Stimulated activated CD8-positive, alpha-beta memory T cell treated with anti-CD3 and anti-CD28 coated beads, Interleukin-12 subunit alpha, Interleukin-12 subunit beta, amount 100 ng/mL, for 1 hour (primary cell): Measurements from ENCODE around the gene OR10H5.
"Not testable (repeated sequence)": the region's sequence is repeated elsewhere in the genome, so short reads cannot be mapped to it uniquely, and the experiment has no call there.

ENCODE experiments used
- DNase-seq: peaks from one replicate; pipeline ENCODE4 v3.0.0-alpha.2; 2020; ENCODE audit warnings: low read depth

Gene OR10H5

GRCh38 chr19:15787611-15788155 is at the start of gene OR10H5:
Gene OR10H5 (plus strand): TSS chr19:15787661. CDS start chr19:15794049, 6,388 bp downstream.
- no peak for DNase-seq

GRCh38 chr19:15737722-15738121 is 49.7 kb upstream of the OR10H5 start, which contains the start of gene OR10H3:
Gene OR10H3 (plus strand): TSS chr19:15737985. CDS start chr19:15741393, 3,408 bp downstream.
- no peak for DNase-seq

- DNase-seq = no peak
Measured at GRCh38 chr19:15740785-15741184, 46.7 kb upstream of the OR10H5 start.

- DNase-seq = no peak
Measured at GRCh38 chr19:15748239-15748638, 39.2 kb upstream of the OR10H5 start.

GRCh38 chr19:15758379-15758778 is 29.1 kb upstream of the OR10H5 start:
- DNase-seq = no peak

- DNase-seq = no peak
Measured at GRCh38 chr19:15759962-15760565, 27.4 kb upstream of the OR10H5 start.

- DNase-seq = no peak
Measured at GRCh38 chr19:15769586-15769985, 17.9 kb upstream of the OR10H5 start.

- DNase-seq = not testable (repeated sequence)
Measured at GRCh38 chr19:15774159-15774558, 13.3 kb upstream of the OR10H5 start.

- DNase-seq = no peak
Measured at GRCh38 chr19:15775249-15775648, 12.2 kb upstream of the OR10H5 start.

GRCh38 chr19:15776264-15776663 is 11.2 kb upstream of the OR10H5 start:
- DNase-seq = no peak

- no peak for DNase-seq
Measured at GRCh38 chr19:15776991-15777970, 10.2 kb upstream of the OR10H5 start.

- no peak for DNase-seq
Measured at GRCh38 chr19:15779756-15780476, 7.5 kb upstream of the OR10H5 start.

- DNase-seq = no peak
Measured at GRCh38 chr19:15780610-15781418, 6.6 kb upstream of the OR10H5 start.

GRCh38 chr19:15781661-15782060 is 5.8 kb upstream of the OR10H5 start:
- no peak for DNase-seq

- no peak for DNase-seq
Measured at GRCh38 chr19:15782211-15782610, 5.2 kb upstream of the OR10H5 start.

- DNase-seq = not testable (repeated sequence)
Measured at GRCh38 chr19:15782896-15783295, 4.6 kb upstream of the OR10H5 start.

- DNase-seq = no peak
Measured at GRCh38 chr19:15788594-15789270, 1.3 kb downstream of the OR10H5 start.

- no peak for DNase-seq
Measured at GRCh38 chr19:15790096-15790495, 2.6 kb downstream of the OR10H5 start.

- not testable (repeated sequence) for DNase-seq
Measured at GRCh38 chr19:15794279-15794678, 6.8 kb downstream of the OR10H5 start.

GRCh38 chr19:15810335-15810734 is 22.9 kb downstream of the OR10H5 start:
- no peak for DNase-seq

GRCh38 chr19:15811476-15811875 is 24.0 kb downstream of the OR10H5 start:
- DNase-seq = no peak
